ENCODE results near the gene BCAS1. TPM values are rescaled to one million over a fixed set of nuclear protein-coding genes. Genes with fewer than 3 reads are reported as not detected.

BCAS1 gene
- total RNA-seq, 2 donors from 2014 or later = 2.1 TPM; not detected in 1

GRCh38 chr20:54027704-54028103 lies 42.7 kb downstream of the BCAS1 start:
- no peak overlapping the region for H3K27ac ChIP-seq
- H3K27me3 ChIP-seq = no peaks in the 10 kb centered on the region
- no peaks in the 10 kb centered on the region for H3K36me3 ChIP-seq (replicated peaks in 1 of 2; ENCODE audit: insufficient read depth in 1 of 2, low read depth in 2 of 2)
- intact Hi-C loops (cut with DNase I) = no loop called here
- no peaks in the 10 kb centered on the region for H3K9me3 ChIP-seq
- 71 to 84% methylated on average over 4 of the region's 4 CpGs for WGBS, 2 donors
- DNase-seq (no peak), ATAC-seq (no peak)
- no peak overlapping the region for H3K4me3 ChIP-seq
- H3K4me1 ChIP-seq = no peaks in the 10 kb centered on the region
- TF ChIP-seq CTCF (IDR thresholded peaks at IDR 0.05) (no peak), POLR2A (IDR thresholded peaks at IDR 0.05) (no peak)

- Histone ChIP-seq H3K4me1 (no peaks in the 10 kb centered on the region), H3K27me3 (no peaks in the 10 kb centered on the region), H3K36me3 (replicated peaks in 1 of 2; ENCODE audit: insufficient read depth in 1 of 2, low read depth in 2 of 2) (no peaks in the 10 kb centered on the region), H3K4me3 (no peak overlapping the region), H3K27ac (no peak overlapping the region), H3K9me3 (no peaks in the 10 kb centered on the region)
- no peak for DNase-seq
- no peak for ATAC-seq
- intact Hi-C loops (cut with DNase I) = no loop called here
- TF ChIP-seq CTCF (IDR thresholded peaks at IDR 0.05) = no peak
- no peak for TF ChIP-seq POLR2A (IDR thresholded peaks at IDR 0.05)
- WGBS, 2 donors = 72 to 85% methylated on average over 8 of the region's 8 CpGs
These were observed 43.9 kb downstream of the BCAS1 start for GRCh38 chr20:54026295-54027064.

DNA sequence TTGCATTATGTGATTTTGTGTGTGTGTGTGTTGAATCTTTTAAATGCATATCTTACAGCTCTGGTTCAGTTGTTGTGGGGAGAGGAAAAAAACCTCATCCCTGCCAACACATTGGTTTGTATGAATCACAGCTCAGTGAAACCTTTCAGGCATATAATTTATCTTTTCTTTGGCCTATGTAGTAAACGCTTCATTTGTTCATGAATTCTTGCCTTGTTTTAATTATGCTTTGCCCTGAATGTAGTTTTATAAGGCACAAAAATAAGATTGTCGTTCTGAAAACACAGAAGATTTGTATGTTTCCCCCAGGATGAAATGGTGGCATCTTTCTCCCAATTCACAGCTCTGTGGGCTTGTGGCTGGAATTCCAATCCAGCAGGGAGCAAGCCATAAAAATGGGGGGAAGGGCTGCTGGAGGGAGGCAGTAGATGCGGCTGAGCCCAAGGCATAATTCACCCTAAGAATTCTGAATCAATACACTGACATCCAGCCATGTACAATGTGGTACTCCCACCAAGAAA lies 45.1 kb downstream of the BCAS1 start:
- no peaks in the 10 kb centered on the region for H3K9me3 ChIP-seq
- H3K27me3 ChIP-seq = no peaks in the 10 kb centered on the region
- DNase-seq (no peak), ATAC-seq (no peak)
- H3K27ac ChIP-seq = no peak overlapping the region
- TF ChIP-seq CTCF (IDR thresholded peaks at IDR 0.05) (no peak), POLR2A (IDR thresholded peaks at IDR 0.05) (no peak)
- H3K4me3 ChIP-seq = no peak overlapping the region
- intact Hi-C loops (cut with DNase I) = no loop called here
- H3K36me3 ChIP-seq (replicated peaks in 1 of 2; ENCODE audit: insufficient read depth in 1 of 2, low read depth in 2 of 2) = no peaks in the 10 kb centered on the region
- 50 to 61% methylated on average over 3 of the region's 3 CpGs for WGBS, 2 donors
- H3K4me1 ChIP-seq = no peaks in the 10 kb centered on the region

- no peaks in the 10 kb centered on the region for H3K36me3 ChIP-seq (replicated peaks in 1 of 2; ENCODE audit: insufficient read depth in 1 of 2, low read depth in 2 of 2)
- 75 to 76% methylated on average over 3 of the region's 3 CpGs for WGBS, 2 donors
- DNase-seq = no peak
- TF ChIP-seq CTCF (IDR thresholded peaks at IDR 0.05) (no peak), POLR2A (IDR thresholded peaks at IDR 0.05) (no peak)
- intact Hi-C loops (cut with DNase I) = no loop called here
- no peak overlapping the region for H3K4me3 ChIP-seq
- no peak overlapping the region for H3K27ac ChIP-seq
- H3K27me3 ChIP-seq = no peaks in the 10 kb centered on the region
- H3K4me1 ChIP-seq = no peaks in the 10 kb centered on the region
- no peaks in the 10 kb centered on the region for H3K9me3 ChIP-seq
- no peak for ATAC-seq
These were observed 47.0 kb downstream of the BCAS1 start for GRCh38 chr20:54023406-54023805.

All from body of pancreas (tissue), 4 donors.